ENCODE measurements around the gene UNC13C. TPM values are rescaled to one million over a fixed set of nuclear protein-coding genes. Genes with fewer than 3 reads are reported as not detected.

Gene UNC13C
- total RNA-seq, 1 donor from 2014 or later = not detected

DNA sequence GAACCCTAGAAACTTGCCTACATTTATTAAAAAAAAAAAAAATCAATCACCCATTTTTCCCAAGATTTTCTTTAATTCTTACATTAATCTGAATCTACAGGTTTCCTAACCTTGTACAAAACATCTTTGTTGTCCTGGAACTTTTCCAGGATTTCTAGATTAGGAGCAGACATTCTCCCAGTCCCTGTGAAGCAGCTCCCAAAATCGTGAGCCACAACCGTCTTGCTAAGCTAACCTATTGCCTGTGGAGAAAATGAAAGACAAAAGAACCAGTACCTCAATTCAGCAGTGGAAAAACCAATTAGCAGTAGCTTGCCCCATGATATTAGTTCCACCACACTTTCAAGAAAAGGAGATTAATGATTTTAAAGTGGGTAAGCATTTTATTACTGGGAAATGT lies 522.1 kb downstream of the UNC13C start:
- Mint-ChIP-seq H3K9me3 (no peaks in the 10 kb centered on the region), H3K4me3 (no peak overlapping the region), H3K4me1 (ENCODE audit: low read depth) (no peaks in the 10 kb centered on the region), H3K27ac (no peak overlapping the region), H3K27me3 (ENCODE audit: insufficient read depth) (no peaks in the 10 kb centered on the region), H3K36me3 (ENCODE audit: low read depth) (no peaks in the 10 kb centered on the region)
- DNase-seq (ENCODE audit: low spot score) = no peak
- intact Hi-C loops (cut with micrococcal nuclease) = no loop called here

DNA sequence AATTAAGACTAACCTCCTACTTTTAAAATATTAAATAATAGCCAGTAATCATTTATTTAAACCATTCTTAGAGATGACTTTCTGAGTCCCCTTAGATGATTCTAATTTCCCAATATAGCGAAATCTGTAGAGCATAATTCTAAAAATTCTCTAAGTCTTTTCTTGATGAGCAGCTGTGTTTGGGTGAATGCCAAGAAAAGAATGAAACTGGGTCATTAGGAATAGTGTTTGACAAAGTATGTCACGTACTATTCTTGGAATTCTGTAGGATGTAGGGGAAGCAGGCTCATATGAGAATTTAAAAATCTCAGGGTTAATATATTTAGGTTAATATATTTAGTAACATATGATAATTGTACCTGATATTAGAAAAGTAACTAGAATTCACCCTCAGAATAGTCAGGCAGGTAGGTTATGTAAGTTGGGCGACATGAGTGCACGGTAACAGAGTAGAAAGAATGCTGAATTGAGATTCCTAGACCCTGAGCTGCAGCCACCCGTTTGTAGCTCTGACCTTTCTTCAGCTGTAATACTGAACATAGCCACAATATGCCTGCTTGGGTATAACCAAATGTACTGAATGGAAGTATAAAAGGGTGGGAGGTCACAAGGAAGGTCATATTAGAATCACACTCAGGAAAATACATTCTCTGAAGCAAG lies 524.3 kb downstream of the UNC13C start:
- H3K27ac Mint-ChIP-seq = no peak overlapping the region
- no peaks in the 10 kb centered on the region for H3K9me3 Mint-ChIP-seq
- H3K4me3 Mint-ChIP-seq = no peak overlapping the region
- H3K36me3 Mint-ChIP-seq (ENCODE audit: low read depth) = no peaks in the 10 kb centered on the region
- H3K4me1 Mint-ChIP-seq (ENCODE audit: low read depth) = no peaks in the 10 kb centered on the region
- no peak for DNase-seq (ENCODE audit: low spot score)
- intact Hi-C loops (cut with micrococcal nuclease) = no loop called here
- H3K27me3 Mint-ChIP-seq (ENCODE audit: insufficient read depth) = no peaks in the 10 kb centered on the region

DNA sequence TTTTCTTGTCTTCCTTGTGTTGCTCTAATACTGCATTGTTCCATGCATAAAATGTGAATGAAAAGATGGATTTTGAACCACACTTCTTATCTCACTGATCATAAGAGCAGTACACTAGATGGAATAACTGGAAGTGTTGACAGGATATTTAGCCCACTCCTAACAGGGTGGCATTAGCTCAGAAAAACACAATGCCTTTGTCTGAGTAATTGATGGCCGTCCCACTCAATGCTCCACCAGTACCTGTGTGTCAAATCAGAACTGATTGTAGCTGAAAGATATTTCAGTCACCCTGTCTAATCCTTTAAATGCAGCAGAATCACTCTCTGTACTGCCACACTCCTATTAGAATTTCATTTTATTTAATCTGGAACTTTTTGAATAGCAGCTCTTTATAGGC lies 526.5 kb downstream of the UNC13C start:
- no peaks in the 10 kb centered on the region for H3K4me1 Mint-ChIP-seq (ENCODE audit: low read depth)
- H3K4me3 Mint-ChIP-seq = no peak overlapping the region
- no peak overlapping the region for H3K27ac Mint-ChIP-seq
- intact Hi-C loops (cut with micrococcal nuclease) = no loop called here
- no peaks in the 10 kb centered on the region for H3K27me3 Mint-ChIP-seq (ENCODE audit: insufficient read depth)
- H3K36me3 Mint-ChIP-seq (ENCODE audit: low read depth) = no peaks in the 10 kb centered on the region
- DNase-seq (ENCODE audit: low spot score) = no peak
- H3K9me3 Mint-ChIP-seq = no peaks in the 10 kb centered on the region

DNA sequence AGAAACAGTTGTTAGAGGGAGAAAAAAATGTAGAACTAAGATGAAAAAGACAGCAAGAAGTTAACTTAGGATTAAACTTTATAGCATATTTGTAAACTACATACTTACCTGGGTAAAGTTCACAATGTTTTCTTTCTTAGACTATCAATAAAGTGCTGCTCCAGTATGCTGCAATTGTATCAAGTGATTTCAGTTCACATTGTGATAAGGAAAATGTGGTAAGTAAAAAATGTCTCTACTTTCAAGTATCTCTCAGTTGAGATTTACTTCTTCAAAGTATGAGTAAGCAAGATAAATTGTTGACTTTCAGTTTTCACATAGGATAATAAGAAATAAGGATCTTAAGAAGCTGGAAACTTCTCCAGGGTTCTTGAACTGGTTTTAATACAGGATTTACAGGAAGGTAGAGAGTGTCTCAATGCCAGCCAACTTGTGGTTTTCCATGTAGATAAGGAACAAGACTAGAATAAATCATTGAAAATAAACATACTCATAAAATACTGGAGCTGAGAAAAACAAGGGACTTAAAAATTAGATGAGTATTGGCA lies 528.8 kb downstream of the UNC13C start:
- Mint-ChIP-seq H3K4me1 (ENCODE audit: low read depth) (no peaks in the 10 kb centered on the region), H3K27ac (no peak overlapping the region), H3K27me3 (ENCODE audit: insufficient read depth) (no peaks in the 10 kb centered on the region), H3K4me3 (no peak overlapping the region), H3K9me3 (no peaks in the 10 kb centered on the region), H3K36me3 (ENCODE audit: low read depth) (no peaks in the 10 kb centered on the region)
- no peak for DNase-seq (ENCODE audit: low spot score)
- intact Hi-C loops (cut with micrococcal nuclease) = no loop called here

DNA sequence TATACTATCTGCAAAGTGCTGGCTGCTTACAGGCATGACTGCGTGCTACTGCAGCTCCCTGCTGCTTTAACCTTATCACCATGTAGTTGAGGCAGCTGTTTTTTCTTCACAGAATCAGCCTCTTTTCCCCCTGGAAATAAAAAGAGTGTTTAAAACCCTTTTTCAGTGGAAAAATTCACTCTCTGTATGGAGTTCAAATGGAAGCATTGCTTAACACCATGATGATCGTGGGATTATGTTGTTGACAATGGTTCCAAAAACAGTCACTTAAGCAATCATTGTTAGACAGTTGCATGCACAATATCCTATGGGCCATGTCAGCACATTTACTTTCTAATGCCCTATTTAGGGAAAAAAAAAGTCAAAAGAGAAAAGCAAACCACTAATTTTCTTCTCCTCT lies 536.4 kb downstream of the UNC13C start:
- Mint-ChIP-seq H3K4me3 (no peak overlapping the region), H3K4me1 (ENCODE audit: low read depth) (peaks cover 7% of the 10 kb centered on the region), H3K27ac (no peak overlapping the region), H3K9me3 (no peaks in the 10 kb centered on the region), H3K27me3 (ENCODE audit: insufficient read depth) (no peaks in the 10 kb centered on the region), H3K36me3 (ENCODE audit: low read depth) (no peaks in the 10 kb centered on the region)
- intact Hi-C loops (cut with micrococcal nuclease) = no loop called here
- no peak for DNase-seq (ENCODE audit: low spot score)

DNA sequence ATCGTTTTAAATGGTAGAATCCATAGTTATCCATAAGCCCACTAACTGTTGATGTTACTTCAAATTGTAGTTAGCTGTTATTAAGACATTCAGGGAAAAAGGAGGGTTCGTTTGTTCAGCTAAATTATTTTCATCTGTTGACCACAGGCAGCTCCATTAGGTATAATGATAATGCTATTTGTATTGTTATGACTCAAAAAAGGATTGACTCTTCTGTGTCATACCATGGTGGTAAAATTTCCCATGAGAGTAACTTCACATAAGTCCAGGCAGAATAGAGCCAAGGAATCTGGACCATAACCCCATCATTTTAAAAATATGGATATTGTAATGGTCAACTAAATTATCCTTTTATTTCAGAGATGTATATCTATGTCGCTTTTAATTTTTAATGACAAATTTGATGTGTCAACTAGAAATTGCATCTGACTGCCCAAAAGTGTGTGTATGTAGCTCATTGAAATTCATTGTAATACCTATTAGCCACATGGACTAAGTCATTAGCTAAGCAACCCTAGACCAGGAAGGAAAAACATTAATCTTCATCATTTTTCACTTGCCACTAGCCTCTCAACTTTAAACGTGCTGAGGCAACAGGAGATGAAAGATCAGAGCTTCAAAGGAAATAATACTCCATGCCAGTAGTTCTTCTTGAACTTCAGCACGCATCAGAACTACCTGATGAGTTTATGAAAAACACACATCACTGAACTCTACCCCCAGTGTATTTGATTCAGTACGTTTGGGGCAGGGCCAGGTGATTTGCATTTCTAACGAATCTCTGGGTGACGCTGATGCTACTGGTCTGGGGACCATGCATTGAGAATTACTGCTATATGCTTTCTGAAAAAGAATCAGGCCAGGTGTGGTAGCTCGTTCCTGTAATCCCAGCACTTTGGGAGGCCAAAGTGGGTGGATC lies 537.7 kb downstream of the UNC13C start:
- no peaks in the 10 kb centered on the region for H3K36me3 Mint-ChIP-seq (ENCODE audit: low read depth)
- H3K9me3 Mint-ChIP-seq = no peaks in the 10 kb centered on the region
- intact Hi-C loops (cut with micrococcal nuclease) = no loop called here
- H3K4me3 Mint-ChIP-seq = no peak overlapping the region
- no peak overlapping the region for H3K27ac Mint-ChIP-seq
- peaks cover 12% of the 10 kb centered on the region for H3K4me1 Mint-ChIP-seq (ENCODE audit: low read depth)
- no peaks in the 10 kb centered on the region for H3K27me3 Mint-ChIP-seq (ENCODE audit: insufficient read depth)
- DNase-seq (ENCODE audit: low spot score) = no peak

DNA sequence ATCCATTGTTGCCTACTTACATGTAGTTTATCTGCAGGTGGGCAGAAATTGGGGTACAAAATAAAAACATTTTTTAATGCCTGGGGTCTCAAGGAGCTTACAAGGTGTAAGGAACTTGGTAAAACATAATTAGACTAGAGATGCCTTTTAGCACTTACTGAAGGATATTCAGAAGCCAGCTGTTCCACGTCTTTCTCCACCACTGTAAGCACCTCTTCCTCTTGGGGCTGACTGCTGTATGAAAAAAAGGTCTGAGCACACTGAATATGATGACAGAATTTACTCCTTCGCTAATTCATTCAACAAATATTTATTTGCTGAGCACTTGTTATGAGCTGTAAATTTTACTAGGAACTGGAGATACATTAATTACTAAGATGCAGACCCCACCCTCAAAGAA lies 539.1 kb downstream of the UNC13C start:
- intact Hi-C loops (cut with micrococcal nuclease) = no loop called here
- Mint-ChIP-seq H3K4me1 (ENCODE audit: low read depth) (peaks cover 12% of the 10 kb centered on the region), H3K4me3 (no peak overlapping the region), H3K9me3 (no peaks in the 10 kb centered on the region), H3K27ac (no peak overlapping the region), H3K36me3 (ENCODE audit: low read depth) (no peaks in the 10 kb centered on the region), H3K27me3 (ENCODE audit: insufficient read depth) (no peaks in the 10 kb centered on the region)
- DNase-seq (ENCODE audit: low spot score) = no peak

DNA sequence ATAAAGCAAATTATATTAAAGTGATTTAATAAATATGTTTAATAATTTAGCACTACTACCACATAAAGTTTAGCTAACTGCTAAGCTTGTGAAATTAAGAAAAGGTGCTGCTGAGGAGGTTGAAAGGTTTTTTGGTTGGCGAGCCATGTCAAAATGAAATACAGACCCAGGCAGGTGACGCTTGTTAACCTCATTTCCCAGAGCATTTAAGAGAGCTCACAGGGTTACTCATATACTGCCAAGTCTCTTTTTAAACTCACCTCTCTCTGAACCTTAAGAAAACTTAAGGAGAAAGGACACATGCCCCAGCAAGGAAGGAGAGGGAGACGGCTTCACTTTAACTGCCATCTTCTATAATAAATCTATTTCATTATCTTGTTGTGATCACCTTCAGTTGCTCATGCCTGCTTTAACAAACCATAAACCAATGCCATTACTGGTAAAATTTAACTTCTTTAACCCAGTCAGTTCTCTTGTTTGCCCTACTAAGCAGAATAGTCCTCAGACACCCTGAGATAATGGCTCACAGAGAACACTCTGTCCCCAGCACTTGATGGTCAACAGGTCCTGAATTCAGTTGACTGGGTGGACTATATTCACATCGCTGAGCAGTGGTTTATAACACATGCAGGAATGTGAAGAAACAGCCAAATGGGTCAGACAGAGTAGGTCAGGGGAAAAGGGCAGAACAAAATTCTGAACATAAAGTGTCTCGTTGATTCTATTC lies 540.1 kb downstream of the UNC13C start:
- H3K4me3 Mint-ChIP-seq = no peak overlapping the region
- H3K36me3 Mint-ChIP-seq (ENCODE audit: low read depth) = no peaks in the 10 kb centered on the region
- intact Hi-C loops (cut with micrococcal nuclease) = no loop called here
- no peak overlapping the region for H3K27ac Mint-ChIP-seq
- H3K27me3 Mint-ChIP-seq (ENCODE audit: insufficient read depth) = no peaks in the 10 kb centered on the region
- no peak for DNase-seq (ENCODE audit: low spot score)
- H3K4me1 Mint-ChIP-seq (ENCODE audit: low read depth) = peaks cover 12% of the 10 kb centered on the region
- no peaks in the 10 kb centered on the region for H3K9me3 Mint-ChIP-seq

DNA sequence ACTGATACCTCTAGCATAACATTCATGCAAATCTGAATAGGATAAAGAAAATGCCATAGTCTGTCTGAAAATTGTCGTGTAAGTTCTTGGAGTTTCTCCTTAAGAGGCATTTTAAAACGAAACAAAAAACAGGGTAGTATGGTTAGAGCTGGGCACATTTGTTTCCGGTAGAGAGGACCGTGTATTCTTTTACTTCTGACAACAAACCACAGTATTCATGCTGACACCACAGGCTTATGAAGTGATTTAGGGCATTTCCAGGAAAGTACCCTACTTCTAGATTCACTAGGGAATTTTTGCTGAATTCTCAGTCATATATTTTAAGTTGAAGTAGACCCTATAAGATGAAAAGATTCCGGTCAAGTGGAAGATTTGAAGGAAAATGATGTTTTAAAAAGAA lies 541.3 kb downstream of the UNC13C start:
- Mint-ChIP-seq H3K27ac (no peak overlapping the region), H3K36me3 (ENCODE audit: low read depth) (no peaks in the 10 kb centered on the region), H3K4me3 (no peak overlapping the region), H3K9me3 (no peaks in the 10 kb centered on the region), H3K4me1 (ENCODE audit: low read depth) (peaks cover 12% of the 10 kb centered on the region), H3K27me3 (ENCODE audit: insufficient read depth) (no peaks in the 10 kb centered on the region)
- no peak for DNase-seq (ENCODE audit: low spot score)
- intact Hi-C loops (cut with micrococcal nuclease) = no loop called here

DNA sequence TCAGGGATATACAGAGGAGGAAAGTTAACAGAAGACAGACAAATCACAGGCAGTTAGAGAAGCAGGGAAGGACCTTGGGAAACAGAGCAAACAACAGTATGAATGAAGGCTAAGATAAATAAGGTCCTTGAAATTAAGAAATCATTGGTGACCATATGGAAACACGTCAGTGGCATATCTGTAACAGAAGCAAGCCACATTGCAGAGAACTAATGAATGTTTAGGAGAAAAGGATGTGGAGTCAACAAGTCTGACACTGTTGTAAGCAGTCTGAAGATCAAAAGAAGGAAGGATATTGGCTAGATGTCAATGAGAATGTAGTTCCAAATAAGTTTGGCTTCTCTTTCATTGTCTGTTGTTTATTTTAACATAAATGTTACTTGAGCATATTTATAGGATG lies 542.4 kb downstream of the UNC13C start:
- Mint-ChIP-seq H3K27me3 (ENCODE audit: insufficient read depth) (no peaks in the 10 kb centered on the region), H3K4me1 (ENCODE audit: low read depth) (peaks cover 12% of the 10 kb centered on the region), H3K9me3 (no peaks in the 10 kb centered on the region), H3K27ac (no peak overlapping the region), H3K4me3 (no peak overlapping the region), H3K36me3 (ENCODE audit: low read depth) (no peaks in the 10 kb centered on the region)
- no peak for DNase-seq (ENCODE audit: low spot score)
- intact Hi-C loops (cut with micrococcal nuclease) = no loop called here

DNA sequence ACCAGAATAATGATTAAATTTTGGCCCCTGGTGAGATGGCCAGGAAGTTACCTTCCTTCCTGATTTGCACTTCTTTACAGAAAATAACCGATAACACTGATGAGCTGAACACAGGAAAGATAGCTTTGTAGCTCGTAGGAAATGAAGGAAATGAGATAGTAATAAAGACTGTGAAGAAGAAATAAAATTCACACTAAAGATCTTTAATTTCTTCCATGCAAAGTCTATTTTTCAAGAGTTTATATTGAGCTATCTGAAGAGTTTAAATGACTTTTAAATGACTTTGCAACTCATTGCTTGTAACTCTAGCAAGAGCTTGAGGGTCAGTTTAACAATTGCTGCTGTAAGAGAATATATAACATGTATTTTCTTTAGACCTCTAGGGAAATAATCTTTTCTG lies 543.0 kb downstream of the UNC13C start:
- H3K27ac Mint-ChIP-seq = no peak overlapping the region
- intact Hi-C loops (cut with micrococcal nuclease) = no loop called here
- DNase-seq (ENCODE audit: low spot score) = no peak
- no peaks in the 10 kb centered on the region for H3K36me3 Mint-ChIP-seq (ENCODE audit: low read depth)
- peaks cover 12% of the 10 kb centered on the region for H3K4me1 Mint-ChIP-seq (ENCODE audit: low read depth)
- H3K9me3 Mint-ChIP-seq = no peaks in the 10 kb centered on the region
- H3K4me3 Mint-ChIP-seq = no peak overlapping the region
- H3K27me3 Mint-ChIP-seq (ENCODE audit: insufficient read depth) = no peaks in the 10 kb centered on the region

DNA sequence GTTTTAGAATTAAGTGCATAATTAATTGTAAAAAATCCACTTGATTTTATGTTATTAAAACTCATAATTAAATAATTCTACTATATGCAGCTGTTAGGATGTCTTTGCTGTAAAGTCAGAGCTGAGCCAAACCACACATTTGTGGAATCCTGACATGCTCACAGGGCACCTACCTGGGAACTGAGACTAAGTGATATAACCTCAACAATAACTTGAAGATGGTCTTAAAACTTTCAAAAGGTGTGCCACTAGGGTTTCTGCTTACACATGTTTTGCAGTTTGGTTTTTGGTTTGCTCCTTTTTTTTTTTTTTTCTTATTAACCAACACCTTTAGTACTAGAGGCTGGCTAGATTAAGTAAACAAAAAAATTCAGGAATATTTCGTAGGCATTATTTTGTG lies 549.8 kb downstream of the UNC13C start:
- intact Hi-C loops (cut with micrococcal nuclease) = no loop called here
- no peak overlapping the region for H3K27ac Mint-ChIP-seq
- no peaks in the 10 kb centered on the region for H3K9me3 Mint-ChIP-seq
- no peaks in the 10 kb centered on the region for H3K36me3 Mint-ChIP-seq (ENCODE audit: low read depth)
- DNase-seq (ENCODE audit: low spot score) = no peak
- H3K4me1 Mint-ChIP-seq (ENCODE audit: low read depth) = no peaks in the 10 kb centered on the region
- no peaks in the 10 kb centered on the region for H3K27me3 Mint-ChIP-seq (ENCODE audit: insufficient read depth)
- no peak overlapping the region for H3K4me3 Mint-ChIP-seq

DNA sequence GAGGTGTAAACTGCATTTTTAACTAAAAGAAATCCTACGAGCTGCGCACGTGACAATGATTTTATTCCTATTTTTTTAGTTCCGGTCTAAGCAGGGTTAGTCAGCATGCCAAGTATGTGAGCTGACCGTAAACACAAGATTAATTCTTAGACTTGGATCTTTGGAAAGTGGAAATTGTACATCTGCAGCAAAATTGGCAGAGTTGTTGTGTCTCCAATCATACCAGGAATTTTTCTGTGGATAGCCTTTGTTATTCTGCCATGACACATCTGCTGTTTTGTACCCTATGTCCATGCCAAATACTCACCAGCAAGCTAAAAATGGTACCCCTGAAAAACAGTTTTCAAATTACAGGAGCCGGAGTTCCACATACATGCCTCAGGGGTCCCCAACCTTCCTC lies 562.5 kb downstream of the UNC13C start:
- Mint-ChIP-seq H3K36me3 (ENCODE audit: low read depth) (no peaks in the 10 kb centered on the region), H3K9me3 (peaks cover 10% of the 10 kb centered on the region), H3K27ac (no peak overlapping the region), H3K27me3 (ENCODE audit: insufficient read depth) (no peaks in the 10 kb centered on the region), H3K4me1 (ENCODE audit: low read depth) (no peaks in the 10 kb centered on the region), H3K4me3 (no peak overlapping the region)
- intact Hi-C loops (cut with micrococcal nuclease) = no loop called here
- no peak for DNase-seq (ENCODE audit: low spot score)
